ENCODE data around the gene FILIP1L. TPM values are rescaled to one million over a fixed set of nuclear protein-coding genes. Genes with fewer than 3 reads are reported as not detected.

Gene FILIP1L
- total and polyA plus RNA-seq, 2 of the 8 experiments (the other 6 are each of a cell fraction or from before 2014, with no cell fraction given) = 0.06 to 0.09 TPM

DNA sequence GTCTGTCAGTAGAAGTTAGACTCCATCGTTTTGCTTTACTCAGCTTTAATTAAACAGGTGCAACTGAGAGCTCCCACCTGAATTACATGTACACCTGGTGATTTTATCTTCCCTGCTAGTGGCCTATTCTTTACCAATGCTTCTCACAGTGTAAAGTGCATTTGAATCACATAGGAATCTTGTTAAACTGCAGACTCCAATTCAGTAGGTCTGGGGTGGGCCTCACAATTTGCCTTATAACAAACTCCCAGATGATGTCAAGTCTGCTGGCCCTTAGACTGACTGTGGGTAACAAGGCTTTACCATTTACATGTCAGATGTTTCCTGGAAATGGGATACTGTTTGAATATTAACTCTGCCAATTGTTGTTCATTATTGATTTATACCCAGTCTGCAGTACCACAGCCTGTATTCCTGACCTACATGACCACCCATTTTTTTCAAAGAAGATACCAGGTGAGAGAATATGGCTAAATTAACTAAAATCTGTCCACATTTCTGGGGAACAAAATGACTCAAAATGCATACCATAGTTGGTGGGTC is 259.5 kb downstream of the FILIP1L start:
- Histone ChIP-seq H3K18ac (ENCODE audit: extremely low read depth, low read length) (no peak overlapping the region), H4K5ac (ENCODE audit: insufficient read length, low read depth, low read length) (no peak overlapping the region), H3K4me1 (replicated peaks in 1 of 4; ENCODE audit: control insufficient read depth in 3 of 4, insufficient read depth in 4 of 4, low read length in 3 of 4) (peaks cover 2 to 8% (median 6%) of the 10 kb centered on the region in 4 experiments; a peak in 4 of 7 replicates), H3K27me3 (replicated peaks in 1 of 4; ENCODE audit: control insufficient read depth in 3 of 4, extremely low read depth in 1 of 4, insufficient read depth in 3 of 4, low read length in 3 of 4) (no peaks in the 10 kb centered on the region), H2AK5ac (ENCODE audit: low read depth, low read length) (no peak overlapping the region), H2BK15ac (ENCODE audit: low read length) (no peak overlapping the region), H3K9me3 (ENCODE audit: insufficient read depth in 2 of 2, low read depth in 1 of 2, low read length in 1 of 2) (no peaks in the 10 kb centered on the region), H3K79me1 (ENCODE audit: low read depth, low read length) (peaks cover 4% of the 10 kb centered on the region), H3K9ac (replicated peaks in 1 of 4; ENCODE audit: extremely low read depth in 1 of 4, low read depth in 3 of 4, low read length in 3 of 4) (0 out of 7 replicates have a peak overlapping the region, but pooled peaks of 1 of the 4 experiments have one; percentile 4), H3K56ac (replicated peaks; ENCODE audit: insufficient read length, low read depth, low read length) (no peak overlapping the region), H3K36me3 (ENCODE audit: control insufficient read depth in 2 of 4, insufficient read depth in 4 of 4, low read length in 3 of 4) (no peaks in the 10 kb centered on the region), H2BK20ac (ENCODE audit: low read length) (no peak overlapping the region), H4K91ac (replicated peaks; ENCODE audit: insufficient read length, low read length) (no peak overlapping the region), H3K79me2 (ENCODE audit: control insufficient read depth in 1 of 2, insufficient read depth in 2 of 2, low read length in 2 of 2) (peaks cover 0 to 20% of the 10 kb centered on the region in 2 experiments; a peak in 2 of 4 replicates), H4K8ac (ENCODE audit: extremely low read depth, insufficient read depth, low read length) (no peak overlapping the region), H3K4me2 (ENCODE audit: insufficient read depth in 1 of 2, low read depth in 2 of 2, low read length in 2 of 2) (peak overlapping the region in 1 of 2 experiments; percentile 14; a peak in 3 of 4 replicates), H2AFZ (ENCODE audit: low read length) (no peak overlapping the region), H2BK5ac (ENCODE audit: low read depth, low read length) (no peak overlapping the region), H2BK120ac (replicated peaks; ENCODE audit: low read depth, low read length) (no peak overlapping the region), H3K23me2 (ENCODE audit: low read depth, low read length) (no peaks in the 10 kb centered on the region), H3K23ac (ENCODE audit: insufficient read length) (no peak overlapping the region), H3K14ac (ENCODE audit: insufficient read length) (no peak overlapping the region), H3K4ac (replicated peaks; ENCODE audit: insufficient read length, low read depth, low read length) (no peak overlapping the region), H3K27ac (ENCODE audit: low read depth, low read length) (no peak overlapping the region), H4K20me1 (replicated peaks in 1 of 2; ENCODE audit: control insufficient read depth in 1 of 2, insufficient read depth in 2 of 2, low read length in 2 of 2) (peaks cover 2% of the 10 kb centered on the region in 2 experiments), H3K4me3 (ENCODE audit: extremely low read depth in 1 of 4, insufficient read depth in 2 of 4, low read depth in 3 of 4, low read length in 4 of 4) (no peak overlapping the region), H2BK12ac (ENCODE audit: low read depth, low read length) (no peak overlapping the region)
- ChIA-PET CTCF (ENCODE audit: partially characterized antibody) (interaction anchor here (0.8 to 1.7 kb wide), 5 partner anchors 11 to 401 kb away, joined by 3 to 7 read pairs (median 3); no protein-coding TSS in a partner anchor), POLR2A (ENCODE audit: partially characterized antibody) (interaction anchor here (1.5 kb wide), 1 partner anchor 10 kb away, joined by 3 read pairs; no protein-coding TSS in a partner anchor)
- TF ChIP-seq BACH1 (IDR thresholded peaks at IDR 0.05; ENCODE audit: low read length) = no peak
- no peak for TF ChIP-seq RAD21 (IDR thresholded peaks at IDR 0.05 in 1 of 2, conservative IDR thresholded peaks at IDR 0.05 in 1 of 2; ENCODE audit: low read depth in 2 of 2, low read length in 2 of 2)
- TF ChIP-seq HDAC2 (IDR thresholded peaks at IDR 0.05; ENCODE audit: borderline replicate concordance in 1 of 2, low read depth in 2 of 2, low read length in 2 of 2) = no peak
- TF ChIP-seq SIX5 (IDR thresholded peaks at IDR 0.05; ENCODE audit: low read depth, low read length) = no peak
- TF ChIP-seq TAF7 (optimal IDR thresholded peaks at IDR 0.05; ENCODE audit: borderline replicate concordance, low read depth, low read length) = no peak
- TF ChIP-seq TBP (IDR thresholded peaks at IDR 0.05; ENCODE audit: low read depth, low read length) = no peak
- TF ChIP-seq, protein P1, sequence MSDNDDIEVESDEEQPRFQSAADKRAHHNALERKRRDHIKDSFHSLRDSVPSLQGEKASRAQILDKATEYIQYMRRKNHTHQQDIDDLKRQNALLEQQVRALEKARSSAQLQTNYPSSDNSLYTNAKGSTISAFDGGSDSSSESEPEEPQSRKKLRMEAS (IDR thresholded peaks at IDR 0.05) = no peak
- TF ChIP-seq, protein P2, sequence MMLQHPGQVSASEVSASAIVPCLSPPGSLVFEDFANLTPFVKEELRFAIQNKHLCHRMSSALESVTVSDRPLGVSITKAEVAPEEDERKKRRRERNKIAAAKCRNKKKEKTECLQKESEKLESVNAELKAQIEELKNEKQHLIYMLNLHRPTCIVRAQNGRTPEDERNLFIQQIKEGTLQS (IDR thresholded peaks at IDR 0.05; ENCODE audit: insufficient read depth, low read depth, low read length) = no peak
- TF ChIP-seq NRF1 (IDR thresholded peaks at IDR 0.05; ENCODE audit: low read depth, low read length) = no peak
- no peak for TF ChIP-seq PHF8 (conservative IDR thresholded peaks at IDR 0.05; ENCODE audit: low read depth, low read length)
- TF ChIP-seq EGR1 (IDR thresholded peaks at IDR 0.05; ENCODE audit: borderline replicate concordance, low read depth, low read length) = no peak
- FAIRE-seq (no peak), DNase-seq (ENCODE audit: low read depth in 1 of 2, low spot score in 2 of 2) (no peak)
- 71% methylated on average over 1 of the region's 1 CpG; no CpG with 5 or more reads in 1 of the 2 experiments for WGBS, 2 experiments (ENCODE audit: extremely low coverage in 1 of 2, insufficient coverage in 1 of 2, insufficient read length in 1 of 2, insufficient replicate concordance in 2 of 2, low coverage in 1 of 2, low lambda C conversion rate in 2 of 2, missing lambda C conversion rate in 1 of 2)

All from H1 (cell line).